Measurements from ENCODE around the gene NIM1K.

DNA sequence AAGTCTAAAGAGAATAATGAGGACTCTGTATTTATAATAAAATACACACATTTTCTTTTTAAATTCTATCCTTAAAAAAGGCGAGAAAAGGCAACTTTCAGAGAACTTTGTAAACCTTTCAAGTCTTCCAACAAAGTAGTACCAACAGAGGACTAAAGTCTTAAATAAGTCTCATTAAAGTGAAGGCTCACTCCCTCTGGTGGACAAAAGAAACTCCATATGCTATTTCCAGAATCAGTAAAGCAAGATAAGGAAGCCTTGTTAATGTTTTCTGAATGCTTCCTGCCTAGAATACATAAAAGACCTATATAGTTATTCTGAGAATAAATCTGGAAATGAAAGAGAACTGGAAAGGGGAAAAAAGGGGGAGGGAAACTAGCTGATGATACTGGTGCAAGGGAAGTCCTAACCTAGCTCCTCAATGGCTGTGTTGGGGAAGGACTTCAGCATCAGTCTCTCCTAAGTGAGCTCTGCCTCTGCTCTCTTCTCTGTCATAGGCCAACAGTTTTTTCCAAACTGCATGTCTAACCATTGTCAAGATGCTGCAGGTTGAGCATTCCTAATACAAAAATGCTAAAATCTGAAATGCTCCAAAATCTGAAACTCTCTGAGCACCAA, 114.0 kb downstream of the NIM1K start:
- TF ChIP-seq, protein P1, sequence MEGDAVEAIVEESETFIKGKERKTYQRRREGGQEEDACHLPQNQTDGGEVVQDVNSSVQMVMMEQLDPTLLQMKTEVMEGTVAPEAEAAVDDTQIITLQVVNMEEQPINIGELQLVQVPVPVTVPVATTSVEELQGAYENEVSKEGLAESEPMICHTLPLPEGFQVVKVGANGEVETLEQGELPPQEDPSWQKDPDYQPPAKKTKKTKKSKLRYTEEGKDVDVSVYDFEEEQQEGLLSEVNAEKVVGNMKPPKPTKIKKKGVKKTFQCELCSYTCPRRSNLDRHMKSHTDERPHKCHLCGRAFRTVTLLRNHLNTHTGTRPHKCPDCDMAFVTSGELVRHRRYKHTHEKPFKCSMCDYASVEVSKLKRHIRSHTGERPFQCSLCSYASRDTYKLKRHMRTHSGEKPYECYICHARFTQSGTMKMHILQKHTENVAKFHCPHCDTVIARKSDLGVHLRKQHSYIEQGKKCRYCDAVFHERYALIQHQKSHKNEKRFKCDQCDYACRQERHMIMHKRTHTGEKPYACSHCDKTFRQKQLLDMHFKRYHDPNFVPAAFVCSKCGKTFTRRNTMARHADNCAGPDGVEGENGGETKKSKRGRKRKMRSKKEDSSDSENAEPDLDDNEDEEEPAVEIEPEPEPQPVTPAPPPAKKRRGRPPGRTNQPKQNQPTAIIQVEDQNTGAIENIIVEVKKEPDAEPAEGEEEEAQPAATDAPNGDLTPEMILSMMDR (IDR thresholded peaks at IDR 0.05), result peak; percentile 14 to 66 (median 61)
- TF ChIP-seq POLR2A (IDR thresholded peaks at IDR 0.05), result no peak
